Calu3 (cell line): Measurements from ENCODE around the gene ZNF860. TPM values are rescaled to one million over a fixed set of nuclear protein-coding genes. Genes with fewer than 3 reads are reported as not detected.

Experiments
- BruUV-seq: library from RNA; stranded (reverse); fragments of 400-500 nt; replicated peaks from 2 replicates; lab custom pipeline; 2021; lab: Mats Ljungman, UMichigan
- CTCF ChIA-PET: fragments of 300-600 bp; sonication (Branson Sonifier 250); formaldehyde crosslinking; loops from one replicate; lab custom pipeline; 2022; ENCODE audit warnings: antibody characterized with exemption; lab: Charles Lee
- DNase-seq: peaks from one replicate; pipeline ENCODE4 v3.0.0; 2022
- H3K27ac Mint-ChIP-seq: one replicate; pipeline ENCODE4 v1.8.0; 2022; ENCODE audit warnings: mixed read lengths; ENCODE audit not compliant: unreplicated experiment
- H3K27me3 Mint-ChIP-seq: one replicate; pipeline ENCODE4 v1.8.0; 2022; ENCODE audit warnings: mixed read lengths; ENCODE audit not compliant: unreplicated experiment
- H3K36me3 Mint-ChIP-seq: one replicate; pipeline ENCODE4 v1.8.0; 2022; ENCODE audit warnings: mild to moderate bottlenecking, moderate library complexity, mixed read lengths; ENCODE audit not compliant: insufficient read depth, unreplicated experiment
- H3K4me1 Mint-ChIP-seq: one replicate; pipeline ENCODE4 v1.8.0; 2022; ENCODE audit warnings: mild to moderate bottlenecking, low read depth, mixed read lengths; ENCODE audit not compliant: unreplicated experiment
- H3K4me3 Mint-ChIP-seq: one replicate; pipeline ENCODE4 v1.8.0; 2022; ENCODE audit warnings: mild to moderate bottlenecking, low read depth, moderate library complexity, mixed read lengths; ENCODE audit not compliant: unreplicated experiment
- H3K9me3 Mint-ChIP-seq: one replicate; pipeline ENCODE4 v1.8.0; 2022; ENCODE audit warnings: low read depth, mixed read lengths; ENCODE audit not compliant: unreplicated experiment
- intact Hi-C: fragments of 100-400 bp; cut with micrococcal nuclease; formaldehyde crosslinking; loops from one replicate; pipeline ENCODE4 v1.10.0; 2022; ENCODE audit not compliant: unreplicated experiment
- total RNA-seq: library from RNA; stranded (reverse); gene quantifications from 2 replicates; pipeline ENCODE4 v1.2.3, GENCODE V29; 2022
- TF ChIP-seq, protein P1 (sequence below): fragments of 200-600 bp; IDR thresholded peaks from one replicate; pipeline ENCODE4 v1.8.0; 2022; ENCODE audit warnings: antibody characterized with exemption; ENCODE audit not compliant: unreplicated experiment

ZNF860 gene
- total RNA-seq, 1 experiment from 2014 or later, result 11.8 TPM

DNA sequence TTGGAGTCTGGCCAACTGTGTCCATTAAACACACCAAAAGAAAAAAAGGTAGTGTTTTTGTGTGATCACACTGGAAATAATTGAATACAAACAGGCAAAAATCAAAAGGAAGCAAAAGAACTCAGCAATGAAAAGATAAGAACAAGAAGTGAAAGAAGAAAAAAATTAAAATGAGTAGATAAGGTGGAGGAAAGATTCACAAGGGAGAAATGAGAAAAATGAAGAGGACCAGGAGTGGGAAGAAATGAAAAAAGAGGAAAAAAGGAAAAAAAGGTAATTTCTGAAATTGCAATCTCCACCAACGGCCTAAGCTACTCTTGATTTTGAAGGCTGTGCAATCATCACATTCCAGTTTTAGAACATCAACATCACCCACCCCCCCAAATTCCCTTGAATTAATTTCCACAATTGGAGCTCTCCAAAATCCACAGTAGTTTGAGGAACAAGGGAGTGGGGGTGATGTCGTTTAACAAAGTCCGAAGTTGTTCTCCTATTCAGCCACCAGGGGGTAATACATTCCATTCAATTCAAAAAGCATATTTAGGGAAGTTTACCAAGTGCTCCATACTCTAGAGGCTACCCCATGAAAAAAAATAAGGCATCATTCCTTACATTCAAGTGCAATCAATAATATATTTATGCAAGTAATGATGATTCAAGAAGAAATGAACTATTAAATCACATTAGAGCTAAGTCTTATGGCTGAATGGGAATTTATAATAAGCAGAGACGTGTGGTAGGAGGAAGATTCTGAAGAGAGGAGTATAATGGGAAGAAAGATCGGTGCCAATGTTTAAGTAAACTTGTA, 37.4 kb downstream of the ZNF860 start:
- TF ChIP-seq, protein P1, sequence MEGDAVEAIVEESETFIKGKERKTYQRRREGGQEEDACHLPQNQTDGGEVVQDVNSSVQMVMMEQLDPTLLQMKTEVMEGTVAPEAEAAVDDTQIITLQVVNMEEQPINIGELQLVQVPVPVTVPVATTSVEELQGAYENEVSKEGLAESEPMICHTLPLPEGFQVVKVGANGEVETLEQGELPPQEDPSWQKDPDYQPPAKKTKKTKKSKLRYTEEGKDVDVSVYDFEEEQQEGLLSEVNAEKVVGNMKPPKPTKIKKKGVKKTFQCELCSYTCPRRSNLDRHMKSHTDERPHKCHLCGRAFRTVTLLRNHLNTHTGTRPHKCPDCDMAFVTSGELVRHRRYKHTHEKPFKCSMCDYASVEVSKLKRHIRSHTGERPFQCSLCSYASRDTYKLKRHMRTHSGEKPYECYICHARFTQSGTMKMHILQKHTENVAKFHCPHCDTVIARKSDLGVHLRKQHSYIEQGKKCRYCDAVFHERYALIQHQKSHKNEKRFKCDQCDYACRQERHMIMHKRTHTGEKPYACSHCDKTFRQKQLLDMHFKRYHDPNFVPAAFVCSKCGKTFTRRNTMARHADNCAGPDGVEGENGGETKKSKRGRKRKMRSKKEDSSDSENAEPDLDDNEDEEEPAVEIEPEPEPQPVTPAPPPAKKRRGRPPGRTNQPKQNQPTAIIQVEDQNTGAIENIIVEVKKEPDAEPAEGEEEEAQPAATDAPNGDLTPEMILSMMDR, result peak; percentile 45
- H3K9me3 Mint-ChIP-seq, result no peaks in the 10 kb centered on the region
- peak; percentile 10 for DNase-seq
- BruUV-seq, result no TSS peak
- no peak overlapping the region for H3K4me3 Mint-ChIP-seq
- H3K4me1 Mint-ChIP-seq, result peaks cover 14% of the 10 kb centered on the region
- no peak overlapping the region for H3K27ac Mint-ChIP-seq
- CTCF ChIA-PET, result interaction anchor here (0.6 to 1.8 kb wide), 5 partner anchors 10 to 146 kb away, joined by 3 to 12 read pairs (median 3); no protein-coding TSS in a partner anchor
- intact Hi-C loops, result loop anchor here (1.0 kb wide), 1 partner anchor 125 kb away; no protein-coding TSS in a partner anchor
- no peaks in the 10 kb centered on the region for H3K36me3 Mint-ChIP-seq
- no peaks in the 10 kb centered on the region for H3K27me3 Mint-ChIP-seq

DNA sequence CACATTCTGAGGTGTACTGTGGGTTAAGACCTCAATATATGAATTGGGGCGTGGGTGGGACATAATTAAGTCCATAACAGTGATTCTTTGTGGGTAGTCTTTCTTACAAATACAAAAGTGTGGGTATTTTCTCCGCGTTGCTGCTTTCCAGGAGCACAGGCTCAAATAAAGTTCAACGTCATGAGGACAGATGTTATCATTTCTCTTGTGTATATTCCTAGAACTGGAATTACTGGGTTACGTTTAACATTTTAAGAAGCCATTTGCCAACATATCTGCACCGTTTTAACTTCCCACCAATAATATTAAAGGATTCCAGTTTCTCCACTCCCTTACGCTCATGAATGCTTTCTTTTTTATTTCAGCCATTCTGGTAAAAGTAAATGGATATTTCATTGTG, 39.6 kb downstream of the ZNF860 start:
- no TSS peak for BruUV-seq
- TF ChIP-seq, protein P1, result no peak

DNA sequence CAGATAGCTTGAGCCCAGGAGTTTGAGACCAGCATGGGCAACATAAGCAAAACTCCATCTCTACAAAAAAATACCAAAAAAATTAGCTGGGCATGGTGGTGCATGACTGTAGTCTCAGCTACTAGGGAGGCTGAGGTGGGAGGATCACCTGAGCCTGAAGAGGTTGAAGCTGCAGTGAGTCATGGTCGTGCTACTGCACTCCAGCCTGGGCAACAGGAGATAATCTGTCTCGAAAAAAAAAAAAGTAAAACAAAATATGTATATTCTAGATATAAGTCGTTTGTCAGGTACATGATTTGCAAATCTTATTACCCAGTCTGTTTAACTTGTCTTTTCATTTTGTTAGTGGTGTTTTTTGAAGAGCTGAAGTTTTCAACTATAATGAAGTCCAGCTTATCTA, 40.2 kb downstream of the ZNF860 start:
- TF ChIP-seq, protein P1, result no peak
- no TSS peak for BruUV-seq
- no peaks in the 10 kb centered on the region for H3K9me3 Mint-ChIP-seq
- no peak overlapping the region for H3K27ac Mint-ChIP-seq
- no peak overlapping the region for H3K4me3 Mint-ChIP-seq
- CTCF ChIA-PET, result no interaction called here
- no peak for DNase-seq
- H3K4me1 Mint-ChIP-seq, result peaks cover 14% of the 10 kb centered on the region
- no peaks in the 10 kb centered on the region for H3K36me3 Mint-ChIP-seq
- H3K27me3 Mint-ChIP-seq, result no peaks in the 10 kb centered on the region
- intact Hi-C loops, result no loop called here

More for the DNA sequence above, 39.6 kb downstream of the ZNF860 start:
- Mint-ChIP-seq H3K4me3 (no peak overlapping the region), H3K27ac (no peak overlapping the region), H3K9me3 (no peaks in the 10 kb centered on the region), H3K27me3 (no peaks in the 10 kb centered on the region), H3K4me1 (peaks cover 14% of the 10 kb centered on the region), H3K36me3 (no peaks in the 10 kb centered on the region)
- no peak for DNase-seq
- intact Hi-C loops, result no loop called here
- CTCF ChIA-PET, result no interaction called here

DNA sequence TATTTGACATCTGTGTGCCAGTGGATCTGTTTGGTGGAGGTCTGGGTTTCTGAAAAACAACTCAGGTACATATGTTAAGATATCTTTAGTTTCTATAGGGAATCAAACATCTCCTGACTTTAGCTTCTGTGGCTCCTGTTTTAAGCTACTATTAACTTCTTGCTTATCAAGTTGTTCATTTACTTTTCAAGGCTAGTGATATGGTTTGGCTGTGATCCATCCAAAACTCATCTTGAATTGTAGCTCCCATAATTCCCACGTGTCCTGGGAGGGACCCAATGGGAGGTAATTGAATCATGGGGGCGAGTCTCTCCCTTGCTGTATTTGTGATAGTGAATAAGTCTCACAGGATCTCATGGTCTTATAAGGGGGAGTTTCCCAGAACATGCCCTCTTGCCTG, 41.4 kb downstream of the ZNF860 start:
- no peaks in the 10 kb centered on the region for H3K9me3 Mint-ChIP-seq
- CTCF ChIA-PET, result interaction anchor here (1.0 kb wide), 1 partner anchor 121 kb away, joined by 3 read pairs; no protein-coding TSS in a partner anchor
- no peak overlapping the region for H3K4me3 Mint-ChIP-seq
- H3K36me3 Mint-ChIP-seq, result no peaks in the 10 kb centered on the region
- H3K4me1 Mint-ChIP-seq, result peaks cover 15% of the 10 kb centered on the region
- DNase-seq, result no peak
- BruUV-seq, result no TSS peak
- H3K27ac Mint-ChIP-seq, result no peak overlapping the region
- TF ChIP-seq, protein P1, result no peak
- intact Hi-C loops, result no loop called here
- H3K27me3 Mint-ChIP-seq, result no peaks in the 10 kb centered on the region
